Heart left ventricle (tissue), 16 donors: ENCODE measurements around the gene KRTAP17-1. TPM values are rescaled to one million over a fixed set of nuclear protein-coding genes. Genes with fewer than 3 reads are reported as not detected.

Experiments
- ATAC-seq, 4 donors: fragments of 200-7000 bp; cut with Tn5 transposase; one replicate each; pipeline ENCODE4 v1.9.1; 2020 to 2022; ENCODE audit warnings: moderate library complexity in 4 of 4, mild to moderate bottlenecking in 3 of 4, moderate number of reproducible peaks in 1 of 4
- DNase-seq, 5 donors: peaks; one replicate each; pipeline ENCODE4 v3.0.0-alpha.2; 2020
- H3K27ac ChIP-seq, 12 donors: fragments of 200-600 bp; sonication (generic) in 4 of 12; one replicate each; pipeline versions ENCODE4 v1.5.0 to v1.8.0; 2016 to 2022; ENCODE audit warnings: mild to moderate bottlenecking in 2 of 12
- H3K27me3 ChIP-seq, 9 donors: fragments of 200-600 bp; sonication (generic) in 2 of 9; one replicate each; pipeline versions ENCODE4 v1.5.1 to v1.8.0; 2016 to 2022; ENCODE audit warnings: mild to moderate bottlenecking in 3 of 9
- H3K36me3 ChIP-seq, 9 donors: fragments of 200-600 bp; sonication (generic) in 2 of 9; one replicate each; pipeline versions ENCODE4 v1.5.0 to v1.8.0; 2018 to 2022; ENCODE audit warnings: mild to moderate bottlenecking in 2 of 9
- H3K4me1 ChIP-seq, 12 donors: fragments of 200-600 bp; sonication (generic) in 4 of 12; one replicate each; pipeline versions ENCODE4 v1.5.0 to v1.8.0; 2016 to 2022; ENCODE audit warnings: mild to moderate bottlenecking in 3 of 12
- H3K4me3 ChIP-seq, 12 donors: fragments of 200-600 bp; sonication (generic) in 4 of 12; one replicate each; pipeline versions ENCODE4 v1.5.0 to v1.8.0; 2017 to 2022; ENCODE audit warnings: mild to moderate bottlenecking in 9 of 12, moderate library complexity in 4 of 12
- H3K9me3 ChIP-seq, 12 donors: fragments of 200-600 bp; sonication (generic) in 4 of 12; one replicate each; pipeline versions ENCODE4 v1.5.0 to v1.8.0; 2016 to 2022; ENCODE audit warnings: mild to moderate bottlenecking in 1 of 12
- CTCF ChIP-seq, 12 donors: fragments of 200-600 bp; sonication (generic) in 4 of 12; IDR thresholded peaks; one replicate each; pipeline versions ENCODE4 v1.5.0 to v1.8.0; 2018 to 2022; ENCODE audit warnings: antibody characterized with exemption in 12 of 12, mild to moderate bottlenecking in 5 of 12
- POLR2A ChIP-seq, 2 donors: fragments of 450-650 bp; IDR thresholded peaks; one replicate each; pipeline ENCODE4 v1.6.1; 2017; ENCODE audit warnings: antibody characterized with exemption in 2 of 2, mild to moderate bottlenecking in 2 of 2, moderate library complexity in 2 of 2
- WGBS, 4 donors: extraction: QIAGEN DNeasy Blood & Tissue Kit in 2 of 4; methylation state at CpG; one replicate each; pipeline versions ENCODE4 v1.1.5 to v1.1.7; 2013 to 2018; 5-methylcytosine and 5-hydroxymethylcytosine counted together
- intact Hi-C, 10 donors: fragments of 100-400 bp; cut with DNase I; formaldehyde crosslinking; loops; one replicate each; pipeline versions ENCODE4 v1.11.1 to v1.14.2; 2022
- polyA plus RNA-seq, 2 donors: library from polyadenylated mRNA; stranded (reverse); fragments of 200-250 nt; gene quantifications; one replicate each; pipeline ENCODE4 v1.2.3, GENCODE V29; 2013
- total RNA-seq, 9 donors: library from RNA; depleted of rRNA in 2 of 9; stranded (reverse); fragments of >200 nt in 2 of 9; fragmentation: NEBNext Ultra II Directional in 3 of 9; extraction: Animal tissue kit (Norgen Biotek cat#: 25700) in 3 of 9; gene quantifications; one replicate each; pipeline versions ENCODE4 v1.1.0 to v1.2.4, GENCODE V29; 2016 to 2023
- donor health status: ischemic (EF 13 %, LVEDD 7.1; RV severe dilation, severe dysfunction).
- donor health status: healthy with polysubstance abuse.
- donor health status: DM: no; HTN: yes; CAD: no.
- donor health status: DM: no; HTN: no; CAD: no.
- donor health status: ischemic (EF 25% LVEDD 6.9; RV normal size, moderate dysfunction).
- donor health status: ischemic (EF 25% LVEDD 5.7; RV mildly dilated, moderate dysfunction).
- donor health status: healthy.
- donor health status: DM: yes; HTN: yes; CAD: no.
- donor health status: ischemic (EF 35%, LVEDD 5.7; RV mildly dilated, moderate dysfunction).
- donor health status: nonischemic (EF 11% LVEDD 7.7; RV severe dilation, severe dysfunction).
- donor health status: DM: yes; HTN: yes; CAD: no.
- donor health status: PGD.
- donor health status: ischemic (EF 29% LVEDD 5.4; RV normal size, mild dysfunction).
- donor health status: nonischemic (EF 23%, LVEDD 6.1; RV moderate dilation, normal function).

Gene KRTAP17-1
- total and polyA plus RNA-seq, 11 donors = not detected

- DNase-seq (peak in 4 of 5 donors; percentile 49 to 85 (median 68)), ATAC-seq (peak; percentile 58 to 96 (median 90))
- peak overlapping the region in 3 of 12 donors; percentile 10 to 84 (median 12) for H3K27ac ChIP-seq
- TF ChIP-seq CTCF (IDR thresholded peaks at IDR 0.05) (no peak), POLR2A (IDR thresholded peaks at IDR 0.05) (no peak)
- peaks cover 0 to 2% (median 0%) of the 10 kb centered on the region in 9 donors for H3K27me3 ChIP-seq
- H3K4me3 ChIP-seq = peak overlapping the region in 1 of 12 donors; percentile 16
- peaks cover 0 to 28% (median 0%) of the 10 kb centered on the region in 12 donors for H3K4me1 ChIP-seq
- no peaks in the 10 kb centered on the region for H3K36me3 ChIP-seq
- no peaks in the 10 kb centered on the region for H3K9me3 ChIP-seq
- intact Hi-C loops = loop anchor here in 1 of 10 donors (10.0 kb wide), 1 partner anchor 156 kb away; the partner anchor contains the start of gene KRT32
- 35 to 59% (median 45%) methylated on average over 8 to 10 of the region's 10 CpGs for WGBS, 4 donors
These were observed 7.1 kb downstream of the KRTAP17-1 start for GRCh38 chr17:41308251-41308917.

GRCh38 chr17:41307647-41308046, 7.9 kb downstream of the KRTAP17-1 start:
- no peak for TF ChIP-seq CTCF (IDR thresholded peaks at IDR 0.05)
- no peak for TF ChIP-seq POLR2A (IDR thresholded peaks at IDR 0.05)

DNA sequence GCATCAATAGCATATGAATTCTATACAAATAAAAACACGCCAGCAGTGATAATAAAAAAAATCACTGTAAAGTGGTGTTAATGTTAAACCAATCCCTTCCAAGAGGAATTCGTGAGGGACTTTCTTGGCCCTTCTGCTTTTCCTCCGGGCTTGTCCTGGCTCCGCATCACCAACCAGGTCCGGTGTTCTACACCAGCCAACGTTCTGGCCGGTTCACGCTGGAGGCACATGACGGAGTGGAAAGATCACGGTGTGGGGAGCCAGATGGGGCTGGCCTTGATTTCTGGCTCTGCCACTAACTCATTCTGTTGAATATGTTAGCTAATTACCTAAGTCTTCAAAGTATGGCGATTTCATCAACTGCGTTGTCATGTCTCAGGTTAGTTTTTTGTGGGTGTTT, 11.4 kb downstream of the KRTAP17-1 start:
- 82 to 87% (median 83%) methylated on average over 12 of the region's 12 CpGs for WGBS, 4 donors

More at GRCh38 chr17:41307647-41308046, 7.9 kb downstream of the KRTAP17-1 start:
- ATAC-seq (peak in 2 of 4 donors; percentile 44 to 58), DNase-seq (peak in 2 of 5 donors; percentile 26 to 69)
- no peaks in the 10 kb centered on the region for H3K9me3 ChIP-seq
- WGBS, 4 donors = 76 to 85% (median 80%) methylated on average over 8 to 9 of the region's 9 CpGs
- peak overlapping the region in 1 of 12 donors; percentile 12 for H3K4me3 ChIP-seq
- H3K27me3 ChIP-seq = peaks cover 0 to 2% (median 0%) of the 10 kb centered on the region in 9 donors
- intact Hi-C loops = loop anchor here in 1 of 10 donors (10.0 kb wide), 1 partner anchor 157 kb away; the partner anchor contains the start of gene KRT32
- H3K27ac ChIP-seq = peak overlapping the region in 1 of 12 donors; percentile 84
- no peaks in the 10 kb centered on the region for H3K36me3 ChIP-seq
- peaks cover 0 to 28% (median 1%) of the 10 kb centered on the region in 12 donors for H3K4me1 ChIP-seq

More for the DNA sequence above, 11.4 kb downstream of the KRTAP17-1 start:
- intact Hi-C loops = loop anchor here in 1 of 10 donors (10.0 kb wide), 1 partner anchor 161 kb away; the partner anchor contains the start of gene KRT32
- peaks cover 0 to 2% (median 0%) of the 10 kb centered on the region in 9 donors for H3K27me3 ChIP-seq
- no peaks in the 10 kb centered on the region for H3K36me3 ChIP-seq
- no peak overlapping the region for H3K4me3 ChIP-seq
- H3K27ac ChIP-seq = no peak overlapping the region
- TF ChIP-seq CTCF (IDR thresholded peaks at IDR 0.05) (no peak), POLR2A (IDR thresholded peaks at IDR 0.05) (no peak)
- peaks cover 0 to 10% (median 0%) of the 10 kb centered on the region in 12 donors for H3K9me3 ChIP-seq
- peaks cover 0 to 26% (median 1%) of the 10 kb centered on the region in 12 donors for H3K4me1 ChIP-seq
- ATAC-seq (no peak), DNase-seq (no peak)
